A549 (cell line): ENCODE data around the gene DLG1. TPM values are rescaled to one million over a fixed set of nuclear protein-coding genes. Genes with fewer than 3 reads are reported as not detected.

Experiments used
- ATAC-seq, 2 experiments: fragments of 200-7000 bp in 1 of 2; fragments of >200 bp in 1 of 2; cut with Nextera tagmentation in 1 of 2; cut with Tn5 transposase in 1 of 2; 3 replicates each; pipeline versions ENCODE4 v1.8.0 to v1.9.1; 2018 to 2020; ENCODE audit warnings: mild to moderate bottlenecking in 1 of 2, moderate library complexity in 1 of 2
- CTCF ChIA-PET: fragments of 300-600 bp; sonication (Branson Sonifier 250); formaldehyde crosslinking; extraction: SDS; loops from one replicate; lab custom pipeline; 2021; ENCODE audit warnings: antibody characterized with exemption, inconsistent platforms; lab: Yijun Ruan, JAX
- POLR2A ChIA-PET: fragments of 350-600 bp; formaldehyde crosslinking; extraction: SDS; loops from one replicate; lab custom pipeline; 2021; ENCODE audit warnings: antibody characterized with exemption, inconsistent platforms; lab: Yijun Ruan, JAX
- DNase-seq, 2 experiments: peaks; one replicate each; pipeline versions ENCODE4 v3.0.0 to v3.0.0-alpha.2; 2011 to 2016; ENCODE audit warnings: low read depth in 1 of 2, low spot score in 1 of 2
- FAIRE-seq: peaks from 2 replicates; lab custom pipeline; 2011; peaks lifted over from hg19 to GRCh38; lab: Jason Lieb, UNC
- H3K27ac ChIP-seq, 2 experiments: fragments of >200 bp; sonication (Bioruptor Twin); formaldehyde crosslinking; 3 replicates each; pipeline ENCODE4 v1.5.1; 2016 to 2017
- H3K4me1 ChIP-seq: fragments of >200 bp; sonication (Bioruptor Twin); formaldehyde crosslinking; 3 replicates; pipeline ENCODE4 v1.6.1; 2016
- H3K4me2 ChIP-seq: fragments of >200 bp; sonication (Bioruptor Twin); formaldehyde crosslinking; 3 replicates; pipeline ENCODE4 v1.6.1; 2016
- H3K4me3 ChIP-seq: fragments of >200 bp; sonication (Bioruptor Twin); formaldehyde crosslinking; 3 replicates; pipeline ENCODE4 v1.5.1; 2016
- H3K9me3 ChIP-seq: fragments of >200 bp; sonication (Bioruptor Twin); formaldehyde crosslinking; 3 replicates; pipeline ENCODE4 v1.6.1; 2016
- ATOH8 ChIP-seq: fragments of 250-450 bp; sonication (Bioruptor Pico); IDR thresholded peaks from 2 replicates; pipeline ENCODE4 v1.5.0; 2020; ENCODE audit warnings: low read depth, mild to moderate bottlenecking, moderate library complexity
- BHLHE40 ChIP-seq: IDR thresholded peaks from 2 replicates; pipeline ENCODE4 v1.6.1; 2012; ENCODE audit warnings: low read depth, low read length, inconsistent platforms
- CTCF ChIP-seq: fragments of >200 bp; sonication (Bioruptor Twin); formaldehyde crosslinking; IDR thresholded peaks from 3 replicates; pipeline ENCODE4 v1.5.1; 2016
- ELK1 ChIP-seq: fragments of 150-350 bp; IDR thresholded peaks from 2 replicates; pipeline ENCODE4 v1.6.1; 2014; ENCODE audit warnings: low read depth, mild to moderate bottlenecking, low read length
- EP300 ChIP-seq, 2 experiments: fragments of >200 bp; sonication (Bioruptor Twin); formaldehyde crosslinking; IDR thresholded peaks; 2 replicates in 1 of 2; 3 replicates in 1 of 2; pipeline ENCODE4 v1.6.1; 2016 to 2017
- ESRRA ChIP-seq: fragments of 150-350 bp; IDR thresholded peaks from 2 replicates; pipeline ENCODE4 v1.6.1; 2014; ENCODE audit warnings: mild to moderate bottlenecking, low read length, borderline replicate concordance
- FOXS1 ChIP-seq: fragments of 250-450 bp; sonication (Bioruptor Pico); IDR thresholded peaks from 2 replicates; pipeline ENCODE4 v1.5.0; 2020; ENCODE audit warnings: mild to moderate bottlenecking, moderate library complexity
- HEYL ChIP-seq: fragments of 250-450 bp; sonication (Bioruptor Pico); IDR thresholded peaks from 2 replicates; pipeline ENCODE4 v1.8.0; 2021; ENCODE audit warnings: mild to moderate bottlenecking, moderate library complexity
- HMGXB4 ChIP-seq: fragments of 250-450 bp; sonication (Bioruptor Pico); IDR thresholded peaks from 2 replicates; pipeline ENCODE4 v1.5.0; 2021; ENCODE audit warnings: mild to moderate bottlenecking, moderate library complexity, borderline replicate concordance
- HOXA7 ChIP-seq: fragments of 250-450 bp; sonication (Bioruptor Pico); IDR thresholded peaks from 2 replicates; pipeline ENCODE4 v1.5.0; 2020; ENCODE audit warnings: mild to moderate bottlenecking, moderate library complexity
- HOXB13 ChIP-seq: fragments of 250-450 bp; sonication (Bioruptor Pico); IDR thresholded peaks from 2 replicates; pipeline ENCODE4 v1.5.0; 2020; ENCODE audit warnings: low read depth, mild to moderate bottlenecking, moderate library complexity
- KDM1A ChIP-seq: fragments of 200-600 bp; sonication (generic); IDR thresholded peaks from 2 replicates; pipeline ENCODE4 v1.6.1; 2016; ENCODE audit warnings: low read depth, mild to moderate bottlenecking
- NR3C1 ChIP-seq: fragments of >200 bp; sonication (Bioruptor Twin); formaldehyde crosslinking; IDR thresholded peaks from 3 replicates; pipeline ENCODE4 v1.6.1; 2017
- POLR2A ChIP-seq: IDR thresholded peaks from 2 replicates; pipeline ENCODE4 v1.6.1; 2012; ENCODE audit warnings: mild to moderate bottlenecking, low read length
- POLR2AphosphoS2 ChIP-seq: conservative IDR thresholded peaks from 2 replicates; pipeline ENCODE4 v1.6.1; 2012; ENCODE audit warnings: low read length, improper control_type of control experiment, inconsistent platforms
- RAD21 ChIP-seq, 2 experiments: fragments of >200 bp in 1 of 2; sonication (Bioruptor Twin) in 1 of 2; formaldehyde crosslinking in 1 of 2; IDR thresholded peaks in 1 of 2; conservative IDR thresholded peaks in 1 of 2; 2 replicates in 1 of 2; 3 replicates in 1 of 2; pipeline ENCODE4 v1.6.1; 2012 to 2018; ENCODE audit warnings: inconsistent platforms in 1 of 2
- SMC3 ChIP-seq: fragments of >200 bp; sonication (Bioruptor Twin); formaldehyde crosslinking; IDR thresholded peaks from 3 replicates; pipeline ENCODE4 v1.6.1; 2018; ENCODE audit warnings: inconsistent platforms
- SREBF2 ChIP-seq: fragments of 450-650 bp; IDR thresholded peaks from 2 replicates; pipeline ENCODE4 v1.6.1; 2014; ENCODE audit warnings: mild to moderate bottlenecking, moderate library complexity
- WGBS: methylation state at CpG from one replicate; pipeline ENCODE4 v1.1.6; 2017; ENCODE audit errors: missing lambda C conversion rate; 5-methylcytosine and 5-hydroxymethylcytosine counted together
- polyA plus RNA-seq, 4 experiments: library from polyadenylated mRNA; depleted of rRNA in 3 of 4; stranded (reverse); fragments of >200 nt; fragmentation: RNase III in 1 of 4; extraction: RNeasy Plus Mini Kit Qiagen cat#74134 plus additional on column Dnase treatment in 1 of 4; gene quantifications; 2 replicates in 3 of 4; 3 replicates in 1 of 4; pipeline ENCODE4 v1.2.3, GENCODE V29; 2011 to 2017

The DLG1 gene
- polyA plus RNA-seq, 2 of the 4 experiments (the other 2 are of a cell fraction): 27.0 to 33.9 TPM

GRCh38 chr3:197256836-197257444 is 41.5 kb downstream of the DLG1 start:
- ATAC-seq (no peak), FAIRE-seq (no peak), DNase-seq (peak in 1 of 2 experiments; percentile 46)
- 7% methylated on average over 3 of the region's 3 CpGs for WGBS
- Histone ChIP-seq H3K9me3 (no peaks in the 10 kb centered on the region), H3K4me2 (no peak overlapping the region), H3K27ac (no peak overlapping the region), H3K4me3 (no peak overlapping the region), H3K4me1 (peaks cover 19% of the 10 kb centered on the region; the same call in 2 of the 3 replicates)
- ChIA-PET POLR2A (interaction anchor here (1.0 kb wide), 1 partner anchor 41 kb away, joined by 3 read pairs; the partner anchor contains the start of gene DLG1), CTCF (interaction anchor here (0.6 to 3.5 kb wide), 48 partner anchors 8 to 330 kb away, joined by 3 to 37 read pairs (median 4); partner anchors contain the start of gene MELTF)
- TF ChIP-seq SREBF2 (no peak), CTCF (peak; percentile 62), ATOH8 (CRISPR knock-in tag) (no peak), POLR2AphosphoS2 (no peak), FOXS1 (no peak), POLR2A (no peak), BHLHE40 (no peak), KDM1A (no peak), SMC3 (peak; percentile 55), RAD21 (conservative IDR thresholded peaks at IDR 0.05 in 1 of 2, IDR thresholded peaks at IDR 0.05 in 1 of 2) (peak; percentile 40 to 69), HMGXB4 (no peak)

GRCh38 chr3:197256104-197256503 is 42.3 kb downstream of the DLG1 start:
- no peak for TF ChIP-seq FOXS1
- TF ChIP-seq ESRRA: no peak
- TF ChIP-seq HOXB13 (CRISPR knock-in tag): no peak
- no peak for TF ChIP-seq HOXA7 (CRISPR knock-in tag)
- TF ChIP-seq HEYL (CRISPR knock-in tag): no peak
- no peak for TF ChIP-seq EP300 (IDR thresholded peaks at IDR 0.05)
- TF ChIP-seq RAD21 (conservative IDR thresholded peaks at IDR 0.05 in 1 of 2, IDR thresholded peaks at IDR 0.05 in 1 of 2): no peak
- TF ChIP-seq ELK1: no peak
- TF ChIP-seq NR3C1: no peak
- TF ChIP-seq, all 56 proteins: peak for 0
- 76% methylated on average over 4 of the region's 4 CpGs for WGBS
- ATAC-seq (0 out of 6 replicates have a peak, but pooled peaks of 1 of the 2 experiments have one; percentile 23), DNase-seq (no peak), FAIRE-seq (no peak)
- peaks cover 19% of the 10 kb centered on the region; the same call in 2 of the 3 replicates for H3K4me1 ChIP-seq
- no peaks in the 10 kb centered on the region for H3K9me3 ChIP-seq
- CTCF ChIA-PET: interaction anchor here (0.6 to 3.5 kb wide), 37 partner anchors 9 to 331 kb away, joined by 3 to 37 read pairs (median 4); no protein-coding TSS in a partner anchor
- no peak overlapping the region for H3K27ac ChIP-seq
- H3K4me2 ChIP-seq: no peak overlapping the region
- POLR2A ChIA-PET: interaction anchor here (1.0 kb wide), 1 partner anchor 42 kb away, joined by 3 read pairs; the partner anchor contains the start of gene DLG1
- no peak overlapping the region for H3K4me3 ChIP-seq
